UCSD-AML1 (cell line): ENCODE results near the gene PRXL2B.
A peak's percentile ranks its signal among the peaks of the same experiment; 100 is the strongest.
"Not testable (repeated sequence)": the region's sequence is repeated elsewhere in the genome, so short reads cannot be mapped to it uniquely, and the experiment has no call there.

Experiments
- DNase-seq: peaks from one replicate; lab custom pipeline; 2025; ENCODE audit not compliant: unreplicated experiment; lab: John Stamatoyannopoulos, UW

The PRXL2B gene

DNA sequence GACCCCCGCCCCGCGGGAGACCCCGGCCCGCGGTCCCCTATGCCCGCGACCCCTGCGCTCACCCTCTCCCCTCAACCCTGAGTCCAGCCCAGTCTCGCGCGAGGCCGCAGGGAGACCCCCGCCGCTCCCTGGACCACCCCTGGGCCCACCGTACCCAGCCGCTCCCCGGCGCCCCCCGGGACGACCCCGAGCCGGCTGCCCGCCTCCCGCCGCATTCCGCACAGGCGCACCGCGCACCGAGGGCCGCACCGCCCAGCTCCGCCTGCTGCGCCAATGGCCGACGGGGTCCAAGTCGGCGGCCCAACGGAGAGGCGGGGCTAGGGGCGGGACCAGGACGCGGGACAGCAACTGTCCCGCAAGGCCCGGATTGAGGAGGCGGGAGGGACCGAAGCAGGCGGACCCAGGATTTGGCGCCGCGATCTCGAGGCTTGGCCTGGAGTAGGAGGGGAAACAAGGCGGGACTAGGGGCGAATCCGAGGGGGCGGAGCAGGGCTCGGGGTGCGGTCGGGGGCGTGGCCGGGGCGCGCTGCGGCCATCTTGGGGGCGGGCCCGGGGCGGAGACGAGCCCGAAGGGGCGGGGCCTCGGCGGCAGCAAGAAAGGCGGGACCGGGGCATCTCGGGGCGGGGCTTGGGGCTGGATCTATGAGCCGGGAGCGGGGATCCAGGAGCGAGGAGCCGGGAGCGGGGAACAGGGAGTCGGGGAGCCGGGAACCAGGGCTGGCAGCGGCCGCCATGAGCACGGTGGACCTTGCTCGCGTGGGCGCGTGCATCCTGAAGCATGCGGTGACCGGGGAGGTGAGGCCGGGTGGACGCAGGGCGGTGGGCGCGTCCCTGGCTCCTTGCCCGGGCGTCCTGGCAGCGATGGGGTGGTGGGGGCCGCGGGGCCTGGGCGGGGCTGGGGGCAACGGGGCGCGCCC is at the start of gene PRXL2B:
PRXL2B (plus strand) TSS at position 624 of the 917 bp plus-strand sequence; CDS start at position 733, 109 bp downstream.
- peak; percentile 99 for DNase-seq

- no peak for DNase-seq
Observed at GRCh38 chr1:2537784-2538115, 48.8 kb upstream of the PRXL2B start.

DNA sequence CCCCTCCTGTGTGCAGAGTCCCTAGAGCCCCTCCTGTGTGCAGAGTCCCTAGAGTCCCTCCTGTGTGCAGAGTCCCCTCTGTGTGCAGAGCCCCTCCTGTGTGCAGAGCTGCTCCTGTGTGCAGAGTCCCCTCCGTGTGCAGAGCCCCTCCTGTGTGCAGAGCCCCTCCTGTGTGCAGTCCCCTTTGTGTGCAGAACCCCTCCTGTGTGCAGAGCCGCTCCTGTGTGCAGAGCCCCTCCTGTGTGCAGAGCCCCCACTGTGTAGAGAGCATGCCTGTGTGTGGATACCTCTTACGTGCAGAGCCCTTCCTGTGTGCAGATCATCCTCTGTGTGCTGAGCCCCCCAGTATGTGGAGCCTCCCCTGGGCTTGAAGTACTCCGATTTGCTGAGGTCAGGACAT is 48.2 kb upstream of the PRXL2B start:
- no peak for DNase-seq

- no peak for DNase-seq
Observed at GRCh38 chr1:2538872-2539271, 47.7 kb upstream of the PRXL2B start.

GRCh38 chr1:2539312-2539907 is 47.2 kb upstream of the PRXL2B start:
- peak; percentile 53 for DNase-seq

DNA sequence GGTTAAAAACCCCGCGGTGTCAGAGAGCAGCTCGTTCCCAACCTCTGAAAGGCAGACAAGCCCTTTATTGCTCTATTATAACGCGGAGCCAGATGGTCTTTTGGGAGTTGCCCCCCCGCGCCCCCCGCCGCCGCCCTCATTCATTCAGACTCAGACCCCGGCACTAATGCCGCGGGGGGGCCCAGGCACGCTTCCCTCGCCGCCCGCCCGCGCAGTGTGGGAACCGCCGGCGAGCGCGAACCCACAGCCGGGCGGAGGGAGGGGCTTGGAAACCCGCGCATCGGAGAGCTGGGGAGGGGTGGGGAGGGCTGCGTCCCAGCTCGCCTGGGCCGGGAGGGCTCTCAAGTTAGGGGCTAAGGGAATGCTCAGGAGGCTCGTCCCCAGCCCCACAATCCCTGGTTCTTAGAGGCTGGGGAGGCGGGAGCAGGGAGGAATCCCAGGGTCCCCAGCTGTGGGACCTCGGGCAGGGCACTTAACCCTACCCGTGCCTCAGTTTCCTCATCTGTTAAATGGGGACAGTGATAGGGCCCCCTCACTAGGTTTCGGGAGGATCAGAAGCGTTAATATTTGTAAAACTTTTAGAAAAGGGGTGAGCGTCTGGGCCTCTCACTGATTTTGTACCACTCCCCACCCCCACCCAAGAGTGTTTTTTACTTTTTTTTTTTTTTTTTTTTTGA is 45.6 kb upstream of the PRXL2B start:
- no peak for DNase-seq

DNA sequence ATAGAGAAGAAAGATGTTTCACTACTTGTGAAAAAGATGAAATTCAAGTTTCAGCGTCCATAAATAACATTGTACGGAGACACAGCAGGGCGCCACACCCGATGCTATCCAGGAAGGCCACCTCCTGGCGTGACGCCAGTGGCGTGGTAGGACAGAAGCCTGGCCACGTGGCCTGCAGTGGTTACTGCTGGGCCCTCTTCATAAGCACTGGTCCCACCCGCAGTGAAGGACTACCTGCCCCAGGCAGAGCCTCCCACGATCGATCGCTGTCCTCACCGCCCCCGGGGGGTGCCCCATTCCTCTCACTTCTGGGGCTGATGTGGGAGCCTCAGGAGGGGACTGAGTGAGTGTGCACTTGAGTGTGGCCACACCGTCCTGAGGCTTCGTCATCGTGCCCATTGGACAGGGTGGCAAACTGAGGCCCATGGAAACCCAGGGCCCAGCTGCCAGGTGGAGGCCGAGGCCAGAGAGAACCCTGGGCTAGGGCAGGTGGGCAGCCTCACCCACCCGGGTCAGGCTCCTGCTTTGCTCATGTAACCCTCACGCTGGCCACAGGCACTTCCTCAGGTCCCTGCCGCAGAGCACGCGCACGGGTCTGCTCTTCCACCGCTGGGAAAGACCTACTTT is 44.8 kb upstream of the PRXL2B start:
- no peak for DNase-seq

DNA sequence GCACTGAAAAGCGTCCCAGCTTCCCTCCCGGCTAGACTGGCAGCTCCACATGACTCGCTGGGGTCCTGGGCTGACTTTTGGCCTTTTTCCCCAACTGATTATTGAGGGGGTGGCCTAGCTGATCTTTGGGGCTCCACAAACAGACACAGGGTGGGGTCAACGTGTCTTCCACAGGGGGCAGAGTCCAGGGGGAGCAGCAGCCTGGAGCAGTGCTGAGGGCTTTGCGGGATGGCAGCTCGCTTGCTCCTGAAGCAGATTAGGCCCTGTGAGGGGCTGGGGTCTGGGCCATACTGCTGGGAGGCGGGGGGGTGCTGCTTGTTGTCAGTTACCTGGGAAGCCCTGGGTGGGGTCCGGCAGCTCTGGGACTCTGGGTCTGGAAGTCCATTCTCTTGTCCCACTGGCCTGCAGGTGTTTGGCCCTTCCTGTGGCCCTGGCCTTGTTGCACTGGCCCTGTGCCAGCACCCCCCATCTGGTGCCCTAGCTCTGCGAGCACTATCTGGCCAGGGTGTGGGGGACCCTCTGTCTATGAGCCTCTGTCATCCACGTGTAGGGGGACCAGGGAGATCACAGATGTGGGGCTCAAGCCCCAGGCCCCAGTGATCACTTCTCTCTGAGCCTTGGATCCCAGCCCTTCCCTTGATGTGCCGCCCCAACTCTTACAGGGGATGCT is 44.2 kb upstream of the PRXL2B start:
- no peak for DNase-seq

DNA sequence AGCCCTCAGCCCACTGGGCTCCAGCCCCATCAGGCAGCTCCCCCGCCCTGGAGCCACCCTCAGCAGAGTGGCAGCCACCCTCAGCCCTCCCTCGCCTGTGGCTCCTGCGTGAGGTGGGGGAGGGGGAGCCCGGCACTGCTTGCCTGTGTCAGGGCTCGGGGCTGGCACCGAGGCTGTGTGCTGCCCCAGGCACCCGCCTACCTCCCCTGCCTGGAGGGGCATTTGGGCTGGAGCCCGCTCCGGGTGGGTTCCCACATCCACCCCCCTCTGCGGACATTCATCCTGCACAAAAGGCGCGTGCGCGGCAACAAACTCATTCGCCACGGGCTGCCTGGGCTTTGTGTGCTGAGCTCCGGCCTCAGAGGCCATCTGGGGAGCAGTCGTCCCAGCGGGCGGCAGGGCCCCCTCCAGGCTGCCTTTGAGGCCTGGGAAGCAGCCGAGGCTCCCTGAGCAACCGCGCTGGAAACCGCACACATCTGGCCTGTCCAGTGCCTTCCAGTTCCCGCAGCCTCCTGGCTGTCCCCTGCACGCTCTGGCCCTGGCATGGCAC is 43.0 kb upstream of the PRXL2B start:
- DNase-seq = peak; percentile 34

GRCh38 chr1:2544093-2544874 is 42.3 kb upstream of the PRXL2B start:
- no peak for DNase-seq

DNA sequence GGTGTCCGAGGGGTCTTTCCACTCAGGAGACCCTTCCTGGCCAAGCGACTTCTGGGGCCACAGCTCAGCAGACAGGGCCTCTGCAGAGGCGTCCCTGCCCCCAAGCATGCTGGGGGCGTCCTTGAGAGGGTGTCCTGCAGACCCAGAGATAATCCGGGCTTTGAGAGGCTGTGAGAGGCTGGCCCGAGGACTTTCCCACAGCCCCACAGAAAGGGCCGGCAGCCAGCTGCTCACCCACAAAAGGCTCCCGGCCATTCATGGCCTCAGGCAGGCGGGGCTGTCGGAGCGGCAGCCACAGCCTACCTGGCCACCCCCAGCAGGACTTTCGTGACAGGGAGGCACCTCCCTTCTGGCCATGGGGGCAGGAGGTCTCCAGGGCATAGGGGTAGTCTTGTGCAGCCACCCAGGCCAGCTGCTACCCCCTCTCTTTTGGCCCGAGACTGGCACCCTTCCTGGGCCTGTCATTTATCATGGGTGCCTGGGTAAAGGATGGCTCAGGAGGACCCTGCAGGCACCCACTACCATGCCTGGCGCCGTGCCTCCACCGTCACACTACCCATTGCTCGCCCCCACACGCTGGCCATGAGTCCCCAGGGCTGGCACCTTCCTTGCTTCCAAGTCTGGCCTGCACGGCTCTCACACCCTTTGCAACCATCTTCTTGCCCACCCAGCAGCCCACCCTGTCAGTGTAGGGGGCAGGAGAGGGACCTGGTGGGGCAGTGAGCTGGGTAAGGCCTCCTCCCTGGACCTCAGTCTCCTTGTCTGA is 41.5 kb upstream of the PRXL2B start:
- DNase-seq = no peak

GRCh38 chr1:2545754-2546514 is 40.6 kb upstream of the PRXL2B start:
- peak; percentile 92 for DNase-seq

DNA sequence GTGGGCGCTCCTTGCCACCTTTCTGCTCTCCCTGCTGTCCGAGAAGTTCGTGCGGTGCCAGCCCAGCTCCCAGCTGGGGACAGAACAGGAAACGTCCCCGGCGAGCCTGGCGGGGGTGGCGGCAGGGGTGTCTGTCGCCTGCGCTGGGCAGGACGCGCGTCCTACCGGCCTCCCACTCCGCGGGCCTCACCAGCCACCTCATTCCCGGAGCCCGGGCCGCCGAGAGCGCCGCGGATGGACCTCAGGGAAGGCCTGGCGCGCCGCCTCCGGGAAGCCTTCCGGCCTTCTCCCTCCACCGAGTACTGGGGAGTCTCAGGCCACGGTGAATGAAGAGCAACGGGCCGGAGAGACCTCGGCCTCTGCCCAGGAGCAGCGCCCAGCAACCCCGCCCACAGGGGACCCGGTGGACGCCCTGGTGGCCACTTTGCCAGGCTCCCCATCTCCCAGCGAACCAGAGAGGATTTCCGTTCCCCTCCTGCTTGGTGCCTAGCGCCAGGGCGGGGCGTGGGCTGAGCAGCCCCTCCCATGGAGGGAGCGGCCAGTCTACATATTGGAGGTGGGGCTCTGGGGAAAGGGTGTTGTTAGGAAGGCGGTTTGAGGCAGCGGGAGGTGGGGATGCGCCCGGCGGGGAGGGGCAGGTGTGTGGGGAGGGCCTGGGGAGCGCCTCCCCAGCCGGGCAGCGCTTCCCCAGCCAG is 39.9 kb upstream of the PRXL2B start:
- DNase-seq = peak; percentile 90

- no peak for DNase-seq
Observed at GRCh38 chr1:2547210-2548067, 39.1 kb upstream of the PRXL2B start.

GRCh38 chr1:2548068-2548589 is 38.4 kb upstream of the PRXL2B start:
- peak; percentile 82 for DNase-seq

- not testable (repeated sequence) for DNase-seq
Observed at GRCh38 chr1:2549367-2550029, 37.1 kb upstream of the PRXL2B start.
